HepG2 (cell line): ENCODE results near the gene EOGT. TPM values are rescaled to one million over a fixed set of nuclear protein-coding genes. Genes with fewer than 3 reads are reported as not detected.

Experiments
- ATAC-seq: fragments of 200-7000 bp; cut with Tn5 transposase; 3 replicates; pipeline ENCODE4 v1.9.1; 2020; ENCODE audit warnings: mild to moderate bottlenecking, moderate library complexity
- Bru-seq: library from RNA; stranded (reverse); fragments of 400-500 nt; gene quantifications from one replicate; lab custom pipeline; 2021; lab: Mats Ljungman, UMichigan
- BruChase-seq, 2 experiments: library from RNA; stranded (reverse); fragments of 400-500 nt; gene quantifications; one replicate each; lab custom pipeline; 2021; lab: Mats Ljungman, UMichigan
- BruUV-seq: library from RNA; stranded (reverse); fragments of 400-500 nt; replicated peaks from 2 replicates; lab custom pipeline; 2021; lab: Mats Ljungman, UMichigan
- CTCF ChIA-PET: fragments of 300-600 bp; formaldehyde crosslinking; extraction: SDS; loops from one replicate; lab custom pipeline; 2021; ENCODE audit warnings: low total read pairs, inconsistent platforms, low intra/inter-chr PET ratio; lab: Yijun Ruan, JAX
- POLR2A ChIA-PET: fragments of 350-600 bp; sonication (Branson Sonifier 250); formaldehyde crosslinking; loops from one replicate; lab custom pipeline; 2020; ENCODE audit warnings: antibody characterized with exemption, inconsistent platforms; lab: Yijun Ruan, JAX
- DNase-seq: peaks from one replicate; pipeline ENCODE4 v3.0.0-alpha.2; 2015; ENCODE audit warnings: low spot score
- FAIRE-seq: peaks from 3 replicates; lab custom pipeline; 2011; peaks lifted over from hg19 to GRCh38; lab: Jason Lieb, UNC
- H2AFZ ChIP-seq: one replicate; pipeline ENCODE4 v1.6.1; 2011; ENCODE audit warnings: low read length, inconsistent platforms
- H3K27ac ChIP-seq: fragments of 300-600 bp; 3 replicates; pipeline ENCODE4 v1.8.0; 2011; ENCODE audit warnings: mixed run types, mild to moderate bottlenecking, mixed read lengths, low read length, inconsistent platforms; ENCODE audit not compliant: insufficient read depth; ENCODE audit errors: extremely low read length
- H3K27me3 ChIP-seq, 2 experiments: fragments of 200-600 bp in 1 of 2; 2 replicates in 1 of 2; 3 replicates in 1 of 2; pipeline versions ENCODE4 v1.6.0 to v1.8.0; 2011; ENCODE audit warnings: low read length in 2 of 2, mild to moderate bottlenecking in 2 of 2, moderate library complexity in 2 of 2, inconsistent platforms in 1 of 2; ENCODE audit not compliant: insufficient read depth in 2 of 2, control insufficient read depth in 1 of 2
- H3K36me3 ChIP-seq, 2 experiments: fragments of 200-600 bp in 1 of 2; replicated peaks in 1 of 2; 2 replicates in 1 of 2; 3 replicates in 1 of 2; pipeline versions ENCODE4 v1.5.1 to v1.8.0; 2011; ENCODE audit warnings: low read length in 2 of 2, inconsistent platforms in 1 of 2; ENCODE audit not compliant: insufficient read depth in 2 of 2, control insufficient read depth in 1 of 2
- H3K4me1 ChIP-seq: 2 replicates; pipeline ENCODE4 v1.5.1; 2012; ENCODE audit warnings: low read length, inconsistent platforms; ENCODE audit not compliant: insufficient read depth
- H3K4me2 ChIP-seq: 2 replicates; pipeline ENCODE4 v1.6.0; 2011; ENCODE audit warnings: low read depth, low read length, inconsistent platforms
- H3K4me3 ChIP-seq, 3 experiments: fragments of 200-600 bp in 1 of 3; sonication (generic), shearing (Covaris generic) in 1 of 3; replicated peaks in 1 of 3; 2 replicates each; pipeline ENCODE4 v1.5.1; 2011 to 2016; ENCODE audit warnings: low read length in 3 of 3, inconsistent platforms in 2 of 3, low read depth in 2 of 3, mild to moderate bottlenecking in 2 of 3, control low read depth in 1 of 3, mixed read lengths in 1 of 3; ENCODE audit not compliant: insufficient read depth in 1 of 3
- H3K79me2 ChIP-seq: one replicate; pipeline ENCODE4 v1.6.1; 2011; ENCODE audit warnings: low read length, inconsistent platforms; ENCODE audit not compliant: insufficient read depth
- H3K9ac ChIP-seq: 2 replicates; pipeline ENCODE4 v1.6.0; 2011; ENCODE audit warnings: mild to moderate bottlenecking, low read depth, low read length, inconsistent platforms; ENCODE audit not compliant: insufficient read depth
- H3K9me3 ChIP-seq: 2 replicates; pipeline ENCODE4 v1.5.1; 2012; ENCODE audit warnings: mild to moderate bottlenecking, low read length
- H4K20me1 ChIP-seq: 2 replicates; pipeline ENCODE4 v1.6.0; 2011; ENCODE audit warnings: inconsistent platforms, mild to moderate bottlenecking, low read length, moderate library complexity; ENCODE audit not compliant: insufficient read depth
- AKAP8 ChIP-seq: sonication (generic); formaldehyde crosslinking; IDR thresholded peaks from 2 replicates; pipeline ENCODE4 v1.5.1; 2020; ENCODE audit warnings: mild to moderate bottlenecking, missing genetic modification reagents
- CBX2 ChIP-seq, 2 experiments: fragments of 200-600 bp in 1 of 2; sonication (generic); formaldehyde crosslinking in 1 of 2; IDR thresholded peaks; 2 replicates each; pipeline versions ENCODE4 v1.7.0 to v1.8.1; 2018 to 2022; ENCODE audit warnings: low read depth in 2 of 2, low read length in 1 of 2, mild to moderate bottlenecking in 1 of 2, missing genetic modification reagents in 1 of 2
- ELK4 ChIP-seq: sonication (generic); formaldehyde crosslinking; IDR thresholded peaks from 2 replicates; pipeline ENCODE4 v1.9.0; 2021; ENCODE audit warnings: missing genetic modification reagents, borderline replicate concordance
- EZH2 ChIP-seq: conservative IDR thresholded peaks from 2 replicates; pipeline ENCODE4 v1.6.1; 2012; ENCODE audit warnings: mild to moderate bottlenecking, low read depth, low read length, moderate library complexity
- HOXA9 ChIP-seq: sonication (generic); formaldehyde crosslinking; IDR thresholded peaks from 2 replicates; pipeline ENCODE4 v1.8.1; 2022; ENCODE audit warnings: missing genetic modification reagents, mild to moderate bottlenecking, moderate library complexity, borderline replicate concordance
- ISL2 ChIP-seq: sonication (generic); formaldehyde crosslinking; IDR thresholded peaks from 2 replicates; pipeline ENCODE4 v1.5.0; 2020; ENCODE audit warnings: missing genetic modification reagents
- KDM3A ChIP-seq: IDR thresholded peaks from 2 replicates; pipeline ENCODE4 v1.6.1; 2018; ENCODE audit warnings: low read depth, missing compliant biosample characterization
- MXI1 ChIP-seq: IDR thresholded peaks from 3 replicates; pipeline ENCODE4 v1.6.1; 2012; ENCODE audit warnings: low read depth, low read length, inconsistent platforms, borderline replicate concordance
- NPAS2 ChIP-seq: sonication (generic); formaldehyde crosslinking; IDR thresholded peaks from 2 replicates; pipeline ENCODE4 v1.8.0; 2022; ENCODE audit warnings: mild to moderate bottlenecking, missing genetic modification reagents, borderline replicate concordance
- NR2F2 ChIP-seq: IDR thresholded peaks from 2 replicates; pipeline ENCODE4 v1.6.1; 2012; ENCODE audit warnings: low read depth, inconsistent platforms, borderline replicate concordance
- POGK ChIP-seq: sonication (generic); formaldehyde crosslinking; conservative IDR thresholded peaks from 2 replicates; pipeline ENCODE4 v1.8.0; 2022; ENCODE audit warnings: mild to moderate bottlenecking, moderate library complexity, missing genetic modification reagents
- RELA ChIP-seq: sonication (generic); formaldehyde crosslinking; IDR thresholded peaks from 2 replicates; pipeline ENCODE4 v1.4.0; 2020; ENCODE audit warnings: missing genetic modification reagents
- SMAD9 ChIP-seq: sonication (generic); formaldehyde crosslinking; IDR thresholded peaks from 2 replicates; pipeline ENCODE4 v1.5.1; 2020; ENCODE audit warnings: mild to moderate bottlenecking, missing genetic modification reagents
- WGBS: methylation state at CpG from one replicate; pipeline ENCODE4 v1.1.6; 2017; ENCODE audit warnings: low lambda C conversion rate; 5-methylcytosine and 5-hydroxymethylcytosine counted together
- in situ Hi-C: cut with HindIII; loops from 2 replicates; pipeline ENCODE4 v1.10.0; 2017; ENCODE audit warnings: low pct_unique_long_range_greater_than_20kb; ENCODE audit not compliant: extremely low pct_ligation_motif_present
- intact Hi-C: fragments of 100-400 bp; cut with micrococcal nuclease; formaldehyde crosslinking; loops from one replicate; pipeline ENCODE4 v1.10.0; 2022; ENCODE audit not compliant: unreplicated experiment
- long read RNA-seq, 2 experiments: library from RNA in 1 of 2; library from polyadenylated mRNA in 1 of 2; stranded (forward) in 1 of 2; unstranded in 1 of 2; transcript quantifications; one replicate each; pipeline ENCODE4 v2.0.0, GENCODE V29; 2019 to 2022
- polyA minus RNA-seq, 3 experiments: library from RNA; depleted of rRNA, polyadenylated mRNA; stranded (reverse); fragments of >200 nt; gene quantifications; 2 replicates each; pipeline ENCODE4 v1.2.3, GENCODE V29; 2011; ENCODE audit warnings: low replicate concordance in 1 of 3
- polyA plus RNA-seq, 8 experiments: library from polyadenylated mRNA; depleted of rRNA in 3 of 8; stranded (reverse) in 7 of 8; unstranded in 1 of 8; fragments of >200 nt; fragmentation: Illumina TruSeq in 4 of 8; extraction: Trizol in 4 of 8; gene quantifications; 2 replicates each; pipeline versions ENCODE4 v1.2.1 to v1.2.3, GENCODE V29; 2011 to 2016; ENCODE audit warnings: low read depth in 4 of 8, missing spikeins in 1 of 8, mixed read lengths in 1 of 8; ENCODE audit not compliant: insufficient read depth in 1 of 8
- total RNA-seq, 5 experiments: library from RNA; depleted of rRNA; stranded (reverse); fragments of >200 nt; fragmentation: Illumina TruSeq; extraction: Trizol; gene quantifications; 2 replicates each; pipeline ENCODE4 v1.2.3, GENCODE V29; 2016; ENCODE audit warnings: low read depth in 1 of 5
- TF ChIP-seq, protein P1 (sequence below): sonication (generic); formaldehyde crosslinking; IDR thresholded peaks from 2 replicates; pipeline ENCODE4 v1.4.0; 2020; ENCODE audit warnings: missing genetic modification reagents

Gene EOGT
- 11.1 and 18.6 TPM in 2 replicates for total RNA-seq (2016; rRNA removed; fragmentation: Illumina TruSeq; extraction: Trizol)
- 3.7 and 4.8 TPM in 2 replicates for total RNA-seq (2016; cell fraction: cytosol; rRNA removed; fragmentation: Illumina TruSeq; extraction: Trizol; ENCODE audit: low read depth)
- 11.2 and 19.6 TPM in 2 replicates for total RNA-seq (2016; cell fraction: insoluble cytoplasmic fraction; rRNA removed; fragmentation: Illumina TruSeq; extraction: Trizol)
- total RNA-seq (2016; cell fraction: membrane; rRNA removed; fragmentation: Illumina TruSeq; extraction: Trizol) = 9.0 and 9.6 TPM in 2 replicates
- total RNA-seq (2016; cell fraction: nucleus; rRNA removed; fragmentation: Illumina TruSeq; extraction: Trizol) = 23.8 and 31.9 TPM in 2 replicates
- 4.0 and 4.5 TPM in 2 replicates for polyA plus RNA-seq (2011; rRNA removed)
- 1.9 and 3.7 TPM in 2 replicates for polyA plus RNA-seq (2011; cell fraction: cytosol; rRNA removed)
- polyA plus RNA-seq (2011; cell fraction: nucleus; rRNA removed) = 4.1 and 4.8 TPM in 2 replicates
- 4.2 and 4.6 TPM in 2 replicates for polyA plus RNA-seq (2012)
- 1.6 and 1.7 TPM in 2 replicates for polyA plus RNA-seq (2016; cell fraction: cytosol; fragmentation: Illumina TruSeq; extraction: Trizol; ENCODE audit: low read depth)
- polyA plus RNA-seq (2016; cell fraction: insoluble cytoplasmic fraction; fragmentation: Illumina TruSeq; extraction: Trizol; ENCODE audit: low read depth) = 8.9 and 9.5 TPM in 2 replicates
- polyA plus RNA-seq (2016; cell fraction: membrane; fragmentation: Illumina TruSeq; extraction: Trizol; ENCODE audit: low read depth) = 2.7 and 4.0 TPM in 2 replicates
- 31.8 and 33.9 TPM in 2 replicates for polyA plus RNA-seq (2016; cell fraction: nucleus; fragmentation: Illumina TruSeq; extraction: Trizol; ENCODE audit: insufficient read depth, low read depth)
- 6.1 and 6.8 TPM in 2 replicates for polyA minus RNA-seq (2011; rRNA and poly(A)+ RNA removed; ENCODE audit: low replicate concordance)
- polyA minus RNA-seq (2011; cell fraction: cytosol; rRNA and poly(A)+ RNA removed) = 5.4 and 7.4 TPM in 2 replicates
- polyA minus RNA-seq (2011; cell fraction: nucleus; rRNA and poly(A)+ RNA removed) = 23.5 and 24.7 TPM in 2 replicates
- Bru-seq, nascent RNA = percentile 67 among the genes with signal in this experiment
- BruChase-seq, experiment 1, labeled RNA remaining after a 6-hour chase = percentile 75 among the genes with signal in this experiment
- BruChase-seq, experiment 2, labeled RNA remaining after a 2-hour chase = percentile 69 among the genes with signal in this experiment
- long read RNA-seq, experiment 1, full-length matches to known transcripts = 1 of 3 reads
- long read RNA-seq, experiment 1, partial matches to known transcripts = 2 of 3 reads
- long read RNA-seq, experiment 1, other reads (novel, unspliced or antisense) = 0 of 3 reads
- long read RNA-seq, experiment 2, transcript EOGT-210 (1 exons, 1,931 nt) = major isoform, 5 of 7 reads
- long read RNA-seq, experiment 2, partial matches to known transcripts = 1 of 7 reads
- long read RNA-seq, experiment 2, other reads (novel, unspliced or antisense) = 1 of 7 reads

DNA sequence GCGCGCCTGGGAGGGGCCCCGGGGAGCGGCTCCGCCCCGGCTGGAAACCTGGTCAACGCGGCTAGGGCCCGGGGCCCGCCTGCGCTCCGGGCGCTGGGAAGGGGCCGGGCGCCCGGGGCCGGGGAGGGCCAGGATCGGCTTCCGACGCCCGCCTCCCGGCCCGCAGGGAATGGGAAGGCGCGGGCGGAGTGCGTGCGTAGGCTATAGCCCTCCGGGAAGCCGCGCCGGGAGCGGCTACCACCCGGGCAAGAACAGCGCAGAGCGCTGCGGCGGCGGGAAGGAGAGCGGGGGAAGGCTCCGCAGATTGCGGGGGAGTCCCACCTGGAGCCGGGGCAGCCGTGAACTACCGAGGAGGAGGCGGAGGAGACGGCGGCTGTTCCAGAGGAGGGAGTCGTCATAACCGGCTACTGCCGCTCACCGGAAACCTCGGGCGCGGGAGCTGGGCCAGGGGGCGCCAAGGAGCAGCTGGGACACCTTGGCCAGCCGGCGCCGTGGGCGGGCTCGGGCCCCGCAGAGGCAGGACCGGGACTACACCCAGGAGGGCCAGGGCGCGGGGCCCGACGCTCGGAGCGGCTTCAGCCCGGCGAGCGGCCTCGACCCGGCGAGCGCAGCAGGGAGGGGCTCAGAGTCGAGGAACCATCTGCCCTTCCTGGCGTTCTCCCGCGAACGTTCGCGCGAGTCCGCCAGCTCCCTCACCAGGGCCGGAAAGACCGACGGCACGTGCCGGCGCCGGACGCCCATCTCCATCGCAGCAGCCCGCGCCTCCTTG, at the start of gene EOGT:
TSS of gene EOGT (minus strand) at position 432 of the 769 bp plus-strand sequence. CDS start 3,838 bp downstream, outside the sequence.
- no peak within 1 kb of the TSS for H2AFZ ChIP-seq
- ATAC-seq (peak; percentile 95), FAIRE-seq (no peak), DNase-seq (peak; percentile 75)
- CTCF ChIA-PET = no interaction called here
- no peaks in the 10 kb centered on the region for H3K9me3 ChIP-seq
- H3K36me3 ChIP-seq = peaks cover 0 to 12% of the 10 kb centered on the region in 2 experiments; a peak in 3 of 5 replicates
- in situ Hi-C loops (no loop called here), intact Hi-C loops (loop anchor here (5.0 kb wide), 1 partner anchor 39 kb away; the partner anchor contains the start of gene TMF1)
- WGBS = 0% methylated on average over 23 of the region's 96 CpGs
- peak within 1 kb of the TSS; percentile 90 for H3K27ac ChIP-seq
- H3K4me1 ChIP-seq = peaks cover 24% of the 10 kb centered on the region
- H3K9ac ChIP-seq = peak within 1 kb of the TSS; percentile 90
- H3K4me3 ChIP-seq = peak within 1 kb of the TSS; percentile 79 to 94 (median 86)
- peak within 1 kb of the TSS; percentile 78 for H3K4me2 ChIP-seq
- BruUV-seq = no TSS peak
- H3K27me3 ChIP-seq = no peaks in the 10 kb centered on the region
- no peaks in the 10 kb centered on the region for H4K20me1 ChIP-seq
- H3K79me2 ChIP-seq = no peaks in the 10 kb centered on the region
- POLR2A ChIA-PET = interaction anchor here (0.8 to 2.3 kb wide), 4 partner anchors 11 to 67 kb away, joined by 3 to 11 read pairs (median 5); partner anchors contain the start of genes TMF1 and UBA3
- TF ChIP-seq HOXA9 (no peak; the same call in 1 of the 2 replicates), ELK4 (CRISPR knock-in tag) (no peak), POGK (peak; percentile 69; the same call in 1 of the 2 replicates), RELA (CRISPR knock-in tag) (no peak), MXI1 (no peak), NR2F2 (no peak), NPAS2 (no peak), KDM3A (peak; percentile 16; the same call in 1 of the 2 replicates), EZH2 (no peak), SMAD9 (CRISPR knock-in tag) (no peak), CBX2 (IDR thresholded peaks at IDR 0.05; ENCODE audit: low read depth, low read length) (no peak), CBX2 (CRISPR knock-in tag; IDR thresholded peaks at IDR 0.05; ENCODE audit: low read depth) (no peak), AKAP8 (CRISPR knock-in tag) (no peak), ISL2 (0 out of 2 replicates have a peak, but pooled peaks have one; percentile 32)
- TF ChIP-seq, protein P1, sequence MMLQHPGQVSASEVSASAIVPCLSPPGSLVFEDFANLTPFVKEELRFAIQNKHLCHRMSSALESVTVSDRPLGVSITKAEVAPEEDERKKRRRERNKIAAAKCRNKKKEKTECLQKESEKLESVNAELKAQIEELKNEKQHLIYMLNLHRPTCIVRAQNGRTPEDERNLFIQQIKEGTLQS (CRISPR knock-in tag) = no peak; the same call in 1 of the 2 replicates
